NCI-H2081 (cell line): ENCODE measurements around the gene SLC35F3.
"Not testable (repeated sequence)": the region's sequence is repeated elsewhere in the genome, so short reads cannot be mapped to it uniquely, and the experiment has no call there.

Experiments used
- DNase-seq, 2 experiments: peaks; one replicate each; lab custom pipeline; 2025; lab: John Stamatoyannopoulos, UW

Gene SLC35F3

GRCh38 chr1:234222561-234223280 lies 318.2 kb downstream of the SLC35F3 start:
- DNase-seq, result no peak

- DNase-seq, result no peak
Observed at GRCh38 chr1:234226113-234226818, 321.8 kb downstream of the SLC35F3 start.

GRCh38 chr1:234226819-234227165 lies 322.3 kb downstream of the SLC35F3 start:
- DNase-seq, result no peak

- DNase-seq, result no peak
Observed at GRCh38 chr1:234229581-234230387, 325.3 kb downstream of the SLC35F3 start.

GRCh38 chr1:234230414-234230862 lies 326.0 kb downstream of the SLC35F3 start:
- peak; percentile 75 to 95 for DNase-seq

GRCh38 chr1:234231061-234231892 lies 326.8 kb downstream of the SLC35F3 start:
- DNase-seq, result no peak

GRCh38 chr1:234231893-234232276 lies 327.4 kb downstream of the SLC35F3 start:
- DNase-seq, result no peak

- no peak for DNase-seq
Observed at GRCh38 chr1:234234199-234234598, 329.7 kb downstream of the SLC35F3 start.

- no peak for DNase-seq
Observed at GRCh38 chr1:234235434-234235881, 331.0 kb downstream of the SLC35F3 start.

- no peak for DNase-seq
Observed at GRCh38 chr1:234237393-234237792, 332.9 kb downstream of the SLC35F3 start.

GRCh38 chr1:234238060-234238459 lies 333.6 kb downstream of the SLC35F3 start:
- DNase-seq, result no peak

GRCh38 chr1:234239515-234239914 lies 335.0 kb downstream of the SLC35F3 start:
- no peak for DNase-seq

GRCh38 chr1:234239936-234240335 lies 335.5 kb downstream of the SLC35F3 start:
- DNase-seq, result no peak

- no peak for DNase-seq
Observed at GRCh38 chr1:234240680-234241079, 336.2 kb downstream of the SLC35F3 start.

GRCh38 chr1:234241941-234242490 lies 337.5 kb downstream of the SLC35F3 start:
- DNase-seq, result no peak

GRCh38 chr1:234243521-234244260 lies 339.2 kb downstream of the SLC35F3 start:
- no peak for DNase-seq

- no peak for DNase-seq
Observed at GRCh38 chr1:234244482-234244881, 340.0 kb downstream of the SLC35F3 start.

- no peak for DNase-seq
Observed at GRCh38 chr1:234246638-234247116, 342.2 kb downstream of the SLC35F3 start.

GRCh38 chr1:234247746-234248145 lies 343.3 kb downstream of the SLC35F3 start:
- DNase-seq, result not testable (repeated sequence)

GRCh38 chr1:234250747-234251146 lies 346.3 kb downstream of the SLC35F3 start:
- DNase-seq, result no peak

- no peak for DNase-seq
Observed at GRCh38 chr1:234253732-234254131, 349.3 kb downstream of the SLC35F3 start.
